Measurements from ENCODE around the gene CYS1.

CYS1 gene

GRCh38 chr2:10009811-10010781, 70.1 kb downstream of the CYS1 start:
- Mint-ChIP-seq H3K4me1 (no peaks in the 10 kb centered on the region), H3K9me3 (no peaks in the 10 kb centered on the region), H3K27me3 (peaks cover 8% of the 10 kb centered on the region), H3K36me3 (no peaks in the 10 kb centered on the region), H3K27ac (no peak overlapping the region), H3K4me3 (no peak overlapping the region)

DNA sequence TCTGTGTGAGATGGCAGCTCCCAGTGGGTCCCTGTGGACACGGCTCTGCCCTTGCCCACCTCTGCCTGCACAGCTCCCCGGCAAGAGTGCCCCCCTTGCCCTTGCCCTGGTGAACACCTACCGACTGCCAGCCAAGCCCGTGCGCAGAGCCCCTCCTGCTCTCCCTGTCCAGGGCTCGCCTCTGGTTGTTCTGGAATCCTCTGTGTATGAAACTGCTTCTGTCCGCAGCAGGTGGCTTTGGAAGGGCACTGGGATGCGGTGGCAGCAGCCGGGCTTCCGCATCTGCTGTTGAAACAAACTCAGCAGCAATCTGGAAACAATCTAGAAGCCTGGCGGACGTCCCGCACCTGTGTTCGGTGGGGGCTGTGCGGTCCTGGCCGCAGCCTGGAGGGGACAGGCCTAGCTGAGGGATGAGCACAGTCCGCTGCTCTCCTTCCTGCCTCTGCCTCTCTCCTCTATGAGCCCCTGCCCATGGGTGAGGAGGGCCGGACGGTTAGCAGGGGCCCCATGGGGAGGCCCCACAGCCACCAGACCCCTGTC, 70.9 kb downstream of the CYS1 start:
- Mint-ChIP-seq H3K4me3 (no peak overlapping the region), H3K4me1 (no peaks in the 10 kb centered on the region), H3K27ac (no peak overlapping the region), H3K36me3 (no peaks in the 10 kb centered on the region), H3K27me3 (peaks cover 8% of the 10 kb centered on the region), H3K9me3 (no peaks in the 10 kb centered on the region)

GRCh38 chr2:10008809-10009176, 71.4 kb downstream of the CYS1 start:
- peaks cover 8% of the 10 kb centered on the region for H3K27me3 Mint-ChIP-seq
- H3K36me3 Mint-ChIP-seq, result no peaks in the 10 kb centered on the region
- no peaks in the 10 kb centered on the region for H3K4me1 Mint-ChIP-seq
- H3K9me3 Mint-ChIP-seq, result no peaks in the 10 kb centered on the region
- no peak overlapping the region for H3K27ac Mint-ChIP-seq
- H3K4me3 Mint-ChIP-seq, result no peak overlapping the region

GRCh38 chr2:10007921-10008808, 72.0 kb downstream of the CYS1 start:
- Mint-ChIP-seq H3K9me3 (no peaks in the 10 kb centered on the region), H3K36me3 (no peaks in the 10 kb centered on the region), H3K4me3 (no peak overlapping the region), H3K27me3 (peaks cover 8% of the 10 kb centered on the region), H3K4me1 (no peaks in the 10 kb centered on the region), H3K27ac (no peak overlapping the region)

DNA sequence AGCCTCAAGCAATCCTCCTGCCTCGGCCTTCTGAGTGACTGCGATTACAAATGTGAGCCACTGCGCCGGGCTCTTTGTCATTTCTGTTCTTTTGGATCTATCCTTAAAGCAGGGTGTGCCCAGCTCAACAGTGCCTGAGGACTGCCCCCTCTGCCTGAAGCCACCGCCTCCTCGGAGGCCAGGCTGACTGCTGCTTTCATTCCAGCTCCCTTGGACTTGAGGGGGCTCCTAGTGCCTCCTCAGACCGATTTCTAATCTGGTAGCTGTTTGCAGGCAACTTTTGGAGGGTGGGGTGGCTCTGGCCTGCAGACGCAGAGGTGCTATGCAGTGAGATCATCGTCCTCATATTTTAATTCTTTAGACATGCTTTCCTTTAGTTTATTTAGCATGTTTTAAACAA, 72.8 kb downstream of the CYS1 start:
- Mint-ChIP-seq H3K27me3 (peaks cover 8% of the 10 kb centered on the region), H3K27ac (no peak overlapping the region), H3K4me3 (no peak overlapping the region), H3K4me1 (no peaks in the 10 kb centered on the region), H3K36me3 (no peaks in the 10 kb centered on the region), H3K9me3 (no peaks in the 10 kb centered on the region)

Measured in activated naive CD4-positive, alpha-beta T cell treated with anti-CD3 and anti-CD28 coated beads, Interleukin-2, amount 50 U/mL, for 24 hours (primary cell).